ENCODE measurements around the gene TGIF2LX. TPM values are rescaled to one million over a fixed set of nuclear protein-coding genes. Genes with fewer than 3 reads are reported as not detected.
"Not testable (repeated sequence)": the region's sequence is repeated elsewhere in the genome, so short reads cannot be mapped to it uniquely, and the experiment has no call there.

TGIF2LX gene
- total RNA-seq, result not detected

DNA sequence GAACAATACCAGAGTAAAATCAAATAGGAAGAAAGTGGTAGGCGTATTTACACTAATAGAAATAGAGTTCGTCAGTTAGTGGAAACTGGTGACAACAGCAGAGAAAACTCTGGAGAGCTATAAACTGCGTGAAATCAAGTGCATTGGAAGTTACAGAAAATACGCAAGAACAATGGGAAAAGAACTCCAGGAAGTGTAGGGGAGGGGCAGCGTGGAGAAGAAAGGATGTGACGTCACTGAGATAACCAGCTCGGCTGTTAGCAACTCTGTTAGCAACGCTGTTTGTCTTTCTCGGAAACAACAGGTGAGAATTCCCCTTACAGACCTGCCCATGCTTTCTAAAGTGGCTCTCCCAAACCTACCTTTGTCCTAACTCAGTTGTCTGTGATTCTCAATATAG lies at the start of gene TGIF2LX:
Gene TGIF2LX (plus strand): TSS at position 244 of the 400 bp plus-strand sequence. CDS start 178 bp downstream, outside the sequence.
- DNase-seq (ENCODE audit: low spot score); ATAC-seq; intact Hi-C loops (cut with DNase I): not testable (repeated sequence)

GRCh38 chrX:89922338-89922934 lies 728 bp downstream of the TGIF2LX start:
- DNase-seq (ENCODE audit: low spot score); ATAC-seq; intact Hi-C loops (cut with DNase I): not testable (repeated sequence)

DNA sequence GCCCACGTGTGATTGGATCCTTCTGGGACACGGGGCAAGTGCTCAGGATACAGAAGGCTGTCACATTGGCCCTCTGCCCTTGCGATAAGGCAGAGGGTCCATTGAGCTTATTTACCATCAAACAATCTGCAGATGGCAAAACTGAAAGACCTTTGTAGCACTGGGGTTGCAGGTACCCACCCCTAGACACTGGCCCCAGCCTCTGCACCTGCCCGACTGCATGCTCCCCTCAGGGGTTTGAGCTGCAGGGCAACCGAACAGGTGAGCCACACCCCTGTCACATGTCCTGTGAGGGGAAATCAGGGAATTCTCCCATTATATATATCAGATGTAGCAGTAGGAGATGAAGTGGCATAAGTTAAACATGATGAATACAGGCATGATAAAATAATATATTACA lies 21.4 kb downstream of the TGIF2LX start:
- DNase-seq (ENCODE audit: low spot score); ATAC-seq; intact Hi-C loops (cut with DNase I): not testable (repeated sequence)

DNA sequence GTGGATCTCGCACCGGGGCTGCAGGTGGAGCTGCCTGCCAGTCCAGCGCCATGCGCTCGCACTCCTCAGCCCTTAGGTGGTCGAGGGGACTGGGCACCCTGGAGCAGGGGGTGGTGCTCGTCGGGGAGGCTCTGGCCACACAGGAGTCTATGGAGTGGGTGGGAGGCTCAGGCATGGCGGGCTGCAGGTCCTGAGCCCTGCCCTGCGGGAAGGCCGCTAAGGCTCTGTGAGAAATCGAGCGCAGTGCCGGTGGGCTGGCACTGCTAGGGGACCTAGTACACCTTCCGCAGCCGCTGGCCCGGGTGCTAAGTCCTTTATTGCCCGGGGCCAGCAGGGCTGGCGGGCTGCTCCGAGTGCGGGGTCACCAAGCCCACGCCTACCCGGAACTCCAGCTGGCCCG lies 43.9 kb downstream of the TGIF2LX start:
- DNase-seq (ENCODE audit: low spot score); ATAC-seq; intact Hi-C loops (cut with DNase I): not testable (repeated sequence)
